CD4-positive, alpha-beta T cell treated with Interleukin-6 for 4 hours (primary cell): ENCODE measurements around the gene SURF6.
"Not testable (repeated sequence)": the region's sequence is repeated elsewhere in the genome, so short reads cannot be mapped to it uniquely, and the experiment has no call there.

Source experiments
- DNase-seq: peaks from one replicate; pipeline ENCODE4 v3.0.0-alpha.2; 2020; ENCODE audit warnings: mixed read lengths

SURF6 gene

DNA sequence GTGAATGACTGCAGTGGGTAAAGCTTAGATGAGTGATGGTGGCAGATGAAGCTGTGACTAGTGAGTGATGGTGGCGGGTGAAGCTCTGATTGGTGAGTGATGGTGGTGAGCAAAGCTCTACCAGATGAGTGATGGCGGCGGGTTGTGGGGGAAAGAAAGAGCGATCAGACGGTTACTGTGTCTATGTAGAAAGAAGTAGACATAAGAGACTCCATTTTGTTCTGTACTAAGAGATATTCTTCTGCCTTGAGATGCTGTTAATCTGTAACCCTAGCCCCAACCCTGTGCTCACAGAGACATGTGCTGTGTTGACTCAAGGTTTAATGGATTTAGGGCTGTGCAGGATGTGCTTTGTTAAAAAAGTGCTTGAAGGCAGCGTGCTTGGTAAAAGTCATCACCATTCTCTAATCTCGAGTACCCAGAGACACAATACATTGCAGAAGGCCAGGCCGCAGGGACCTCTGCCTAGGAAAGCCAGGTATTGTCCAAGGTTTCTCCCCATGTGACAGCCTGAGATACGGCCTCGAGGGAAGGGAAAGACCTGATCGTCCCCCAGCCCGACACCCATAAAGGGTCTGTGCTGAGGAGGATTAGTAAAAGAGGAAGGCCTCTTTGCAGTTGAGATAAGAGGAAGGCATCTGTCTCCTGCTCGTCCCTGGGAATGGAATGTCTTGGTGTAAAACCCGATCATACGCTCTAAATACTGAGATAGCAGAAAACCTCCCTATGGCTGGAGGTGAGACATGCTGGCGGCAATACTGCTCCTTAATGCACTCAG, 52.5 kb downstream of the SURF6 start:
- DNase-seq, result not testable (repeated sequence)

- DNase-seq, result no peak
Observed at GRCh38 chr9:133282464-133283238, 53.3 kb downstream of the SURF6 start.

DNA sequence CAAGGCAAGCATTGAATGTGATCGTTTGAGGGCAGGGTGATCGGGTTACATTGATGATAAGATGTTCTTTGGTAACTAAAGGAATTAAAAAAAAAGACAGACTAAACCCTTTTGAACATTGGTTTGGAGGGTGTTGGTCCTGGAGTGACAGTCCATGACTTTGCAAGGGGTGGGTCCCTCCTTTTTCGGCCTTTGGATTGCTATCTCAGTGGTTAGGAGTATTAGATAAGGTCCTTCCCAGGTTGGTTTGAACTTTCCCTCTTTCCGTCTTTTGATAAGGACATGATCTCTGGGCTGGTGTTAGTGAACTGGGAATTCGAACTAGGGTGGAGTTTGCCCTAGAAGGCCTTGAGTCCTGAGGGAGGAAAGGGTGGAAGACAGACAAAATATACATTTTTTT, 55.6 kb downstream of the SURF6 start:
- no peak for DNase-seq
